NCI-H2081 treated with DMSO at 0.1 percent for 48 hours (cell line): ENCODE results near the gene PTPRC.

Experiments used
- DNase-seq: peaks from one replicate; lab custom pipeline; 2025; lab: John Stamatoyannopoulos, UW

Gene PTPRC

DNA sequence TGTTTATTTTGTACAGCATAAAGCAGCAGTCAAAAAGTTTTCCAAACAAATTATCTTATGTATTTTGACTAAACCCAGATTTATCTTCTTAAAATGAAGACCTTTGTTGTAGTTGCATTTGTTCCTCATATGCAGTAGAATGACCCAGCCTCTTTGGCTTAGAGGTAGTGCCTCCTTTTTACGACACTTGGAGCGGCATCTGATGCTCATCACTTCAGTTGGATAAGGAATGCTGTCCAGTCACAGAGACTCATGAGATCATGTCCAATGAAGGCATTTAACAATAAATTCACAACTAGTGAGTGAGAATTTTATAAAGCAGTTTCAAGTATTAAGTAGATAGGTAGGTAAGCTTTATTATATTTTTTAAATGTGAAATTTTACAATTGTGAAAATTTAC lies 35.2 kb downstream of the PTPRC start:
- DNase-seq: no peak

DNA sequence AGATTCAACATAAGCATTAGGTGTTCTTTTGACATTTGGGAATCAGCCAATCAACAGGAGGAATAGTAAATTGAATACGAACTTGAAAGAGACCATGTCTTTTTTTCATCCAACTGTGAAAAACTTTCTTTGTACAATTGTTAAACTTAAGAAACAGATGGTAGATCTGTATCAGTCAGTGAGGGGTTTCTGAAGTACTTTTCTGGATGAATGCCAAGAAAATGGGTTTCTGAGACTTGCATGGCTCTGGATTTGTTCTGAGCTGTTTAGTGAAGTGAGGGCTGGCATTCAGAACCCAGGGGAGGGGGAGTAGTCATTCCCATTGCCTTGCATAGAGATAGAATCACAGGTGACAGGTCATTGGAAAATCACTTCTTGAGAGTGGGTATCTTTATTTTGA lies 37.4 kb downstream of the PTPRC start:
- DNase-seq: no peak

DNA sequence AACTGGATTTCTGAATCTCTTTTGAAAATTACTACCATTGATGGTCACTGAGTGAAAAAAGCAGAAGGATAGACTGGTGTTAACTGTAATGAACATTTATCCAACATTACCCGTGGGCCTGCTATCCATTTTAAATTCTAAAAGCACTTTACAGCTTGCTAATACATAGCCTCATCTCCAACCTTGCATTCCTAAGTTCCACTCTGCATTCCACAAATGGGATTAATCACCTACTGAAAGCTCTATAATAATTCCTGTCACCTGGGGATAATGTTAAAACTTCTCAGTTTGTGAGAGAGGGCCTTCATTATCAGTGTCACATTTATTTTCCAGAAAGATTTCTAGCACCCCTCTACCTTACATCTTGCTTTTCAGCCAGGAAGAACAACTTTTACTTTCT lies 38.2 kb downstream of the PTPRC start:
- no peak for DNase-seq

DNA sequence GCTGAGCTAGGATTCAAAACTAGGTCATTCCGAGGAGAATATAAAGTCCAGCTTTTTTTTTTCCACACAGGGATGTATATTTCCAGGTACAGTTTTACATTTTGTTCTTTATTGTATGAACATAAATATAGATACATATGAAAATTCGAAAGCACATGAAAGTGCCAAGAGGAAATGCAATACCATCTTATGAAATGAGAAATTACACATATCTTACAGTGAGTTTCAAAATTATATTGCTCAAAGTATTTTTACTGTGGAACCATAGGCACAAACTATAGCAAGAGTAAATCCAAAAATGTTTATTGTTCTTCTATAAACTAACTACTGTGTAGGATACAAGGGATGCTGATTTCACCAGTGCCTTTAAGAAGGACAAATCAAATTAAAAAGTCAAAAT lies 39.0 kb downstream of the PTPRC start:
- no peak for DNase-seq

DNA sequence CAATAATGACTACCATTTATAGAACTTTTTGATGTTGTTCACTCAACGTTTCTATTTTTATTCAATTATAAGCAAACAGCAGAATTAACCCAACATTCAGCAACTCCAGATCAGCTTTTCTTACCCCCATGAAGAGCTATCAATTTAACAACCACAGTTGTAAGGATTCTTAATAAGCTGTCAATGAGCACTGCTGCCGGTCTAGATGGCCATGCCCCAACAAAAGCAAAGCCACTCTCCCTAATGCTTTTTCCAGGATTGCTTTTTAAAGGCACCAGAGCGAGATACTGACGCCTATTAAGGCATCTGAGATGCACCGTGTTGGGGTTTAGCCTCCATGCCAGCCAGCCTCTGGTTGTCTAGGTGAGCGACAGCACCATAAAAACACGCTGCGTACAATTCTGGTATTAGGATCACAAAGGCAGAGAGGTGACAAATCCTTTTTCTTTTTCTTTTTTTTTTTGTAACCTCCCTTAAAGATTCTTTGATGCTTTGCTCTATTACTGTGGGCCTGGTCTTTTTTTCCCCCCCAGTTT lies 39.5 kb downstream of the PTPRC start:
- DNase-seq: no peak

DNA sequence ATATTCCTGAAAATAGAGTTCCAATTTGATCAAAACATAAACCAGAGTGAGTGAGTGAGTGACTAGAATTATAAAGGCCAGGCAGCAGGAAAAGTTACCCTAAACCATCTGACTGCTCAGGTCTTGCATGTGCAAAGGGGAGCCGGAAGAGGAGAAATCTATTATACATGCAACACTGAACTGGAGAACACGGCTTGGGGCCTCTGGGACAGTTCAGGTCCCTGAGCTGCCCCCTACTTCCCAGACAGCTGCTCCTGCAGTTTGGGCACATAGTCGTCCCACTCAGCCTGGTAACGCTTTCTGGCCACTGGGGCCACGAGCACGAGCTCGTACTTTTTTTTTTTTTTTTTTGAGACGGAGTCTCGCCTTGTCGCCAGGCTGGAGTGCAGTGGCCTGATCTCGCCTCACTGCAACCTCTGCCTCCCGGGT lies 40.1 kb downstream of the PTPRC start:
- no peak for DNase-seq

DNA sequence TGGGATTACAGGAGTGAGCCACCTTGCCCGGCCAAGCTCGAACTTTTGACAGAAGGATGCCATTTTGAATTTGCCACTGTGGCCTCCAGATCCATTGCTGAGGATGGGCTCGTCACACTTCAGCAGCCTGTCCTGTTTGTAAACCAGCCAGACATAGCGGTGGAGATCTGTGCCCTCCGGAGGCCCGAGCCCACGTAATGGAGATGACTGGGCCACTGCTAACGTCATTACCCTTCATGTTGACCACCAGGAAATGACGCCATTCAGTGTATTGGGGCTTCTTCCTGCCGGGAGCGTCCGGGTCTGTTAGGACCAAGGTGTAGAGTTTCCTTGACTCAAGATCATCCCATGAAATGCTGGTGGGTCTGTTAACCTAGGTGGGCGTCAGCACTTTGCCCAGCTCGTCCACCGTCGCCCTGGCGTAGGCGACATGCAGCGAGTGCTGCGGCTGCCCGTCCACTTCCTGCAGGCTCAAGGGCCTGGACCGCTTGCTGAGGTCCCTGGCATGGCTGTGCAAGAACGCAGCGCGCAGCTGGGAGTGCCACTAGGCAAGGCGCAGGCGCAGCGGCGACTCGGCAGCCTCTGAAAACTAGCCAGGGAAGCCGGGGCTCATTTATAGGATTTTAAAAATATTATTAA lies 40.8 kb downstream of the PTPRC start:
- no peak for DNase-seq

DNA sequence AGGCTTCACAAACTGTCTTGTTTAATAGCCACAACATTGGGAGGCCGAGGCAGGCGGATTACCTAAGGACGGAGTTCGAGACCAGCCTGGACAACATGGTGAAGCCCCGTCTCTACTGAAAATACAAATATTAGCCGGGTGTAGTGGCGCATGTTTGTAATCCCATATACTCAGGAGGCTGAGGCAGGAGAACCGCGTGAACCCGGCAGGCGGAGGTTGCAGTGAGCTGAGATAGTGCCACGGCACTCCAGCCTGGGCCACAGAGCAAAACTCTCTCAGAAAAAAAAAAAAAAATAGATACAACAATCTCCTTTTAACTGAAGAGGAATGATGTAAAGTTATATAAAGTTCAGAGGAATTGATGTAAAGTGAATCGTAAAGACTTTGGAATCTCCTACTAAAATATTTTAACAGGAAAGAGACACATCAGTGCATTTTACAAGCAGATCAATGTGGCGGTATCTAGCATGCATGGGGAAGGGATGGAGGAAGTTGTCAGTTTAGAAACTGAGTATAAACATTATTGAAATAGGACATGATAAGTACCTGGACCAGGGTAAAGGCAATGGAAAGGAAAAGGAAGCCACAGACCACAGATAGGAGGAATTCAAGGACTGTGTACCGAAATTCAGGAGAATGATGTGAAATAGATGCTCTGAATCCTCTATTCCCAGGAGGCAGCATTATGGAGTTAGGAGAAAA lies 41.5 kb downstream of the PTPRC start:
- no peak for DNase-seq

DNA sequence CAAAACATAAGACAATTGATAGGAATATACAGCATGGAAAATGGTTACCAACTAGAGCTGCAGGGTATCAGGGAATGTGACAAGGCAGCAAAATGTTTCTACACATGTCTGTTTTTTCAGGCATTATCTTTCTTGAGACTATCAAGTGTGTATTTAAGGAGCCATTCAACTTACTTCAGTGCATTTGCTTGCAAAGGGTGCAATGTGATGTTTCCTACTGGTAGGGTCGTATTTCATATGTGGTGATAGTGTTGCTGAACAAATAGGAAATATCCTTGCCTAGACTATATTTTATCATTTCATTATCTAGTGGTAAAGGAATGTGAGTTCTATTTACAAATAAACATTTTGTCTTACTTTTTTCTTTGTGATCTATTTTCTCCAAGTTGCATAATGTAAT lies 42.4 kb downstream of the PTPRC start:
- no peak for DNase-seq

DNA sequence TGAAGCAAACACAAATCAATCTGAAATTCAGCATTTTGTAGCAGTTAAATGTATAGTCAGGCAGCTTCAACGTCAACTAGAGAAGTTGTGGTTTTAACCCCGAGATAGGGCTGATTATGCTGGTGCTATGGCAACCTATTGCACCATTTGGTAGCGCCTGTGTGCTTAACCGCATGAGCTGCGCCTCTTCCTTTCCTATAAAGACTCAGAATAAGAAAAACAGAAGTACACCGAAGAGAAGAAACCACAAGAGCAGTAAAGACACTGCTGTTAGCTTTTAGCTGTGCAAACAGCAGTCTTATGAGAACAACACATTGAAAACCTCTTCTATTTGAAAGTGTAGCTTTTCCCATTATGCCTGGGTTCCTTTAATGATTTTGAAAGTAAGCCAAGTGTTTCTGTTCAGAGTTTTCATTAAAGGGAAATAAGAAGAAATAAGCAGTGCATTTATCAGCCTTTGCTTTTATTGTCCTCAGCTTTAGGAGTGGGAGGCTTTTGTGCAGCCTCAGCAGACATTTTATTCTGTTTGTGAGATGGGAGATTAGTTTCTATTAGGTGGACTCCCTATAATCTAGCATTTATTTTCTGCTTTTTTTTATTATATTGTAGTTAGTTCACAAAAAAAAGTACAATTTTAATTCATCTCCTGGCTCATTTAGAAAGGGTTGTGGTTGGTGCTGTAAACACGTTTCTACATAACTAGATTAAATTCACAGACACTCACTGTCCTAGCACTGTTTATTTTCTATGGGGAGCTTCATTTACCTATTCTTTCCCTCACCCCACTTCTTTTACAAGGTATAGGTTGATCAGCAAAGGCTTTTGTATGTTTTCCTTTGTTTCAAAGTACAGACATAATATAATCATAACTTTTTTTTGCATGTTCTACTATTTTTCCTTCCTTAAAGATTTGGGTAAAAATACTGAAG lies 43.3 kb downstream of the PTPRC start:
- DNase-seq: peak; percentile 70

DNA sequence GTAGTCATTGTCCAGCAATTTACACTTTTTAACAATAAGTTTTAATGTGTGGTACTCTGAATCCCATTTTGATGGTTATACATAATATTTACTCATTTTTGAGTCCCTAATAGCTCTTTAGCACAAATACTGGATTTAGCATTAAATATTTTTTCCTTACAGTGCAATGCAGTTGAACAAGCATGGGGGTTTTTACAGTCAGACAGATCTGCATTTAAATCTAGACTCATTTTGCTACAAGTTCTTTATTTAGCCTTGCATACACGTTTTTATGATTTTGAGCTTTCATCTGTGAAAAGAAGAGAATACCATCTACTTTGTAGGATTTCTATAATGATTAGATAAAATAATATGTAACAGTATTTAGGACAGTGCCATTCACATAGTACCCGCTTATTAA lies 44.0 kb downstream of the PTPRC start:
- DNase-seq: no peak

DNA sequence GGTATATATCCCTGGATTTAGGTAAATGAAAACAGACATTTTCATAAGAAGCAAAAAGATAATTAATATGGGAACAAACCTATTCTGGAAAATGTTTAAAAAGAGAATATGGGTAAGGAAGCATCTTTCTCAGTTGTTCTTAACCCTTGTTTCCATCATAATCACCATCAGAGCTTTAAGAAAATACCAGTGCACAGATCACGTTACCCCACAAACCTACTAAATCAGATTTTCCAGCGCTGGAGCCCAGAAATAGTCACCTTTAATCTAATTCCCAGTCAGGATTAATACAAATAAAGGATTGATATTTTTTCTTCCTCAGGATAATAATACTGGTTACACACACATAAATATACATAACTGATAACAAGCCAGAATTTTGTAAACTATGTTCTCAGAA lies 44.6 kb downstream of the PTPRC start:
- no peak for DNase-seq

DNA sequence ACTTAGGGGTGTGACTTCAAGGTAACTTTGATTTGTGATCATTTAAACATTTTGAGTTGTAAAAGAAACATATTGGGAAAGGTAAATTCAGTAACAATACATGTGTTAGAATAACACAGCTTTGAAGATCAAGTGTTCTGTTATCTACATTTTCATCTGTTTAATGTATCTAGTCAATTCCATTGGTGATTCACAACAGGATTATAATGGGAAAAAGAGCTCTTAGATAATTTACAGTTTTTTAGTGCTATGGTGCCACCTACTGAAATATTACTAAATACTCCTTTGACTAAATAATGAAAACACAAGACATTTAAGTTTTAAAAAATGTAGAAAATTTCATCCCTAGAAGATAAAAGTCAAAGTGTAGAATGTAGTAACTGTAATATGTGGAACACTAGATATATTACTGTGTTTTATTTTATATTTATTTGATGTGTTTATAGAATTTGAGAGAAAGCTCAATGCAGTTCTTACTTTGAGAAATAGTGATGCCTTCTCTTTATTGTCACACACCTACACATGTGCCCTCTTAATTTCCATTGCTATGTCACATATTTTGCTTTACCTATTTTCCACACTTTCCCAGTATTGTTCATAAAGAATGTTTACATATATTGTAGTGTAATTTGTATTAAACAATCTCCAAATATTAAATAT lies 47.4 kb downstream of the PTPRC start:
- DNase-seq: peak; percentile 71

DNA sequence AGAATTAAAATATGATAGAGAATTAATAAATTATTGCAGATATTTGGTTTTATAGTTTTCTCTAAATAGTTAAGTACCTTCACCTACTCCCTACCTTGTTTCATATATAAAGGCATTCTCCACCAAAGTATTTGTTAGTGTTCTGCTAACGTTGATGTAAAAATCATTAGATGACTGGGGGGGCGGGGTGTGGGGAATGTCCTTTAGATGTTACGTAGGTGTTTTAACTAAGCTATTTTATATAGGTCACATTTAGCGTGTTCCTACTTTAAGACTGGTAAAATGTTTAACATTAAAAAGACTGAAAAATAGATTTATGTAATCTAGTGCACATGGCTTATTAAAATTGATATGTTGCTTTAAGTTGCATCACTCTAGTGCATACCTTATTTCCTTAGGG lies 48.6 kb downstream of the PTPRC start:
- DNase-seq: no peak

DNA sequence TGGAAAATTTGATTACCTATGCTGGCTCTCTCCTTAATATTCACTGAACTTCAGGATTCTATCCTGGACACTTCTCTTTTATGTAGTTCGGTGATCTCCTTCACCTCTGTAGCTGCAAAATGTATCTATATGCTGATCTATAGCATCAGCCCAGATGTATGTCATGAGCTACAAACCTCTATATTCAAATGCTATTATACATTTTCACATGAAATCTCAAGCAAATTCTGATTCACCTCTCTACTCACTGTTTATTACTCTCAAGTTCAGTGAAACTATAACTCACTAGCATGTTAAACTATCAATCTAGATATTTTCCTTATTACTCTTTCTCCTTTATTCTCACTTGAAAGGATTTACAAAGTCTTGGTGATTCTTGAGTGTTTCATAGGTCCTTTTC lies 52.2 kb downstream of the PTPRC start:
- no peak for DNase-seq

DNA sequence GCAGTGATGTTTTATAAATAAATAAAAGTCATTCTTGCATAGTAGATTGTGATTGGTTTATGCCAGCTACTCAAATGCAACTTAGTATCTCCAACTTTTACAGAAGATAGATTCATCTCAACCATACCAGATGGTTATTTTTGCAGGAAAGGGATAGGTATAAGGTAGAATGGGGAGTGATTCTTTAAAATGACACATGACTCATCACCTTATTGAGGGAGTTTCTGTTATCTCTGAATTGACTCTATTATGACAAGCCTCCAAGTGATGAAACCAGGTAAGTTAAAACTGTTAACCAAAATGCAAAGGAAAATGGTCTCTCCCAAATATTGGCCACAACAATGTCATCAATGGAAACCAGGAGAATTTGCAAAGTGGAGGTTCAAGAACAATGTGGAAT lies 54.5 kb downstream of the PTPRC start:
- DNase-seq: no peak

DNA sequence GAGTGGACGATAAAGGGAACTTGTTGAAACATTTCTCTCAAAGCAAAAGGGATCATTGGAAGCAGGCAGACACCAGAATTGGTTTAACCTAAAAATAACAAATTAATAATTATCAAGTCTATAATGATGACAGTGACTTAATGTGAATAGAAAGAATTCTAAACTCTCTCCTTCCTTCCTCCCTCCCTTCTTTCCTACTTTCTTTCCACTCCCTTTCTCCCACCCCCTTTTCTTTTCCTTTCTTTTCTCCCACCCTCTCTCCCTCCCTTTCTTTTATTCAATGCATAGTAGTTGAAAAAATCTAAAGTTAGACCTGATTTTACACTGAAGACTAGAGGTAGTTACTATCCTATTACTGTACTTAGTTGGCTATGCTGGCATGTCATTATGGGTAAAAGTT lies 55.7 kb downstream of the PTPRC start:
- DNase-seq: no peak

DNA sequence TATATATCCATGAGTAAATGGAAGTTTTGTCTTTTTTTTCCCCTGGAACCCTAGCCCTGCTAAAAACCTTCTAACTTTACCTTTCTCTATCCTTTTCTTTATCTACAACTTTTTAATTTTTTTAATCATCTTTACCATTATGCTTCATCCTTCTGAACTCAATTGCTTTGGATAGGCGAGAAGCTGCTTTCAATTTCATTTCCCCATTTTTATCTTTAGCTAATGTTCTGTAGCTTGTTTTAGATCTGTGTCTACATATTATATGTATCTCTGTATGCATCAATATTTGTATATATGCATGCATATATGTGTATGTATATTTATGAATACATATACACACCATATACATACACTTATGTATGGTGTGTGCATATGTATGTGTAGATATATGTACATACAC lies 57.4 kb downstream of the PTPRC start:
- no peak for DNase-seq

DNA sequence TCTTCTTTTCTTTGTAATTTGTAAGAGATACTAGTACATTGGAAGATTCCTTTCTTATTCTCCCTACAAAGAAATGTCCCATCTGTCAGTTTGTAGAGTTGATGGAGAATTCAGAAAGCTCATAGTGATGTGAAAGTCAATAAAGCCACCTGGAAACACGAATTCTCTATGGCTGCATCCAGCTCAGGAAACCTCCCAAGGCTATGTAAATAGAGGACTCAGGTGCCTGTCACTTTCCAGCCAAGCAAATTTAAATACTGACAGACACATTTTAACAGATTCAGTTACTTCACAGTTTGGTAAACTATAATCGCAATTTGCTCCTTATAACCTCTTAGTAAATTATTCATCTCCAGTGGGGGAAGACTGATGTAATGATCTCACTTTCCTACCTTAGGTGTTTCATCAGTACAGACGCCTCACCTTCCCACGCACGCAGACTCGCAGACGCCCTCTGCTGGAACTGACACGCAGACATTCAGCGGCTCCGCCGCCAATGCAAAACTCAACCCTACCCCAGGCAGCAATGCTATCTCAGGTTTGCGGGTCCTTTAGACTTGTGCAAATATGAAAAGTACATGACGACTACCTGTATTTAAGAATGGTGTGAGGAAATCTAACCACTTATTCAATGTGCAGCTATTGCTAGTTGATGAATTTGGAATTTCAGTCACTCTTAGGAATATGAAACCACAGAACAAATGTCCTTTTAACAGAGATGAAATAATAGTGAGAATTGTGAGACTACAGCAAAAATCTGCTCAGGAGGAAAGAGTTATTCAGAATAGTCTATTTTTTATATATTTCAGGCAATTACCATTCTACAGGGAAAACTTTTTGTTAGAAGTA lies 60.6 kb downstream of the PTPRC start:
- DNase-seq: peak; percentile 45

DNA sequence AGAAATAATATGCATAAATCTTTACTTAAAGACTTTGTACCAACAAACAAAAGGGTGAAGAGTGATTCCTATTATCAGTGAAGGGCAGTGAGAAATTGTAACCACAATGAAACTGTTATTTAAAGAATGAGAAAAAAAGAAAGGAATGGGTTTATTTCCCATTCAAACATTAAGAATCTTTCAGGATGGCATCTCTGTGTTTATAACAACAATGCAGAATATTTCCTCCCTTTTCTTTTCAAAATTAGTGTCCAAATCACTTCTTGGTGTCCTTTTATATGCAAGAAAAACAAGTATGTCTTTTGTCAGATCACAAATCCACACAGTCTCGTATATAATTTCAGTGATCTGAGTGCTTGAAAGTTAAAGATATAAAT lies 61.2 kb downstream of the PTPRC start:
- DNase-seq: no peak

DNA sequence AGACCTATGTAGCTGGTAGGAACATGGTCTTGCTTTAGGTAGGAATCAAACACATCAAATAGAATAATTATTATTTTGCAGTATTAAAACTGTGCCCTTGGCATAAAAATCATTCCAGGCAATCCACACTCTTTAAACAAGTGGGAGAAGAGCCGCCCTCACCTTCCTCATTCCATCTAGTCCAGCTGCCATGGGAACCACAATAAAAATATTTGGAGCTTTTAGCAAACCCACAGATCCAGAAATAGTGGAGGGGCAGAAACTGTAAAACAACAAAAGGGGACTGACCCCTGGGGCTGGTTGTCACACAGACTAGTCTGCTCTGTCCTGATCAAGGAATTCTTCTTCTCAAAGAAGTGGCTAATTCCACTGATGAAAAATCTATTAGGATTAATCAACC lies 61.6 kb downstream of the PTPRC start:
- DNase-seq: no peak
